A673 (cell line): ENCODE measurements around the gene DNAAF5. TPM values are rescaled to one million over a fixed set of nuclear protein-coding genes. Genes with fewer than 3 reads are reported as not detected.

Experiments used
- BruUV-seq: library from RNA; stranded (reverse); fragments of 400-500 nt; replicated peaks from 2 replicates; lab custom pipeline; 2021; lab: Mats Ljungman, UMichigan
- CTCF ChIA-PET: fragments of 300-600 bp; sonication (Branson Sonifier 250); formaldehyde crosslinking; loops from one replicate; lab custom pipeline; 2022; ENCODE audit warnings: antibody characterized with exemption; lab: Charles Lee
- POLR2A ChIA-PET: fragments of 300-600 bp; sonication (Branson Sonifier 250); formaldehyde crosslinking; loops from one replicate; lab custom pipeline; 2022; ENCODE audit warnings: antibody characterized with exemption; ENCODE audit not compliant: low non-redundant PET; lab: Charles Lee
- DNase-seq: peaks from one replicate; pipeline ENCODE4 v3.0.0-alpha.2; 2015; ENCODE audit warnings: low spot score
- H3K27ac ChIP-seq: fragments of 200-600 bp; sonication (generic); 2 replicates; pipeline ENCODE4 v1.5.1; 2016; ENCODE audit warnings: mixed run types, low read depth, mild to moderate bottlenecking, mixed read lengths, antibody characterized with exemption, low read length; ENCODE audit not compliant: poor library complexity, severe bottlenecking
- H3K27me3 ChIP-seq: fragments of 200-600 bp; sonication (generic); replicated peaks from 2 replicates; pipeline ENCODE4 v1.6.1; 2017; ENCODE audit warnings: mixed run types, low read depth, mild to moderate bottlenecking, mixed read lengths, antibody characterized with exemption, low read length; ENCODE audit not compliant: insufficient read depth, poor library complexity
- H3K36me3 ChIP-seq: fragments of 200-600 bp; sonication (generic); 2 replicates; pipeline ENCODE4 v1.6.1; 2016; ENCODE audit warnings: mixed run types, mild to moderate bottlenecking, mixed read lengths, antibody characterized with exemption, low read length; ENCODE audit not compliant: insufficient read depth, poor library complexity, severe bottlenecking
- H3K4me1 ChIP-seq: fragments of 200-600 bp; sonication (generic); 2 replicates; pipeline ENCODE4 v1.6.1; 2017; ENCODE audit warnings: mixed run types, mild to moderate bottlenecking, mixed read lengths, antibody characterized with exemption, low read length; ENCODE audit not compliant: insufficient read depth, poor library complexity, severe bottlenecking
- H3K4me3 ChIP-seq: fragments of 200-600 bp; sonication (generic); 2 replicates; pipeline ENCODE4 v1.5.1; 2016; ENCODE audit warnings: low read depth, mixed run types, mild to moderate bottlenecking, mixed read lengths, low read length; ENCODE audit not compliant: poor library complexity, severe bottlenecking
- H3K9me3 ChIP-seq: fragments of 200-600 bp; sonication (generic); 2 replicates; pipeline ENCODE4 v1.6.1; 2016; ENCODE audit warnings: mixed run types, low read depth, mild to moderate bottlenecking, mixed read lengths, antibody characterized with exemption, low read length; ENCODE audit not compliant: poor library complexity, severe bottlenecking
- EZH2 ChIP-seq: fragments of 200-600 bp; sonication (generic); IDR thresholded peaks from 2 replicates; pipeline ENCODE4 v1.6.1; 2017; ENCODE audit warnings: borderline replicate concordance, low read depth, mild to moderate bottlenecking, mixed read lengths, antibody characterized with exemption, low read length; ENCODE audit not compliant: poor library complexity, severe bottlenecking
- intact Hi-C: fragments of 100-400 bp; cut with micrococcal nuclease; formaldehyde crosslinking; loops from one replicate; pipeline ENCODE4 v1.10.0; 2022; ENCODE audit not compliant: unreplicated experiment
- total RNA-seq: library from RNA; stranded (reverse); gene quantifications from 2 replicates; pipeline ENCODE4 v1.2.3, GENCODE V29; 2021
- TF ChIP-seq, protein P1 (sequence below): fragments of 300-800, 200-600 bp; sonication (generic); conservative IDR thresholded peaks from 2 replicates; pipeline ENCODE4 v1.5.1; 2017; ENCODE audit warnings: low read depth, mild to moderate bottlenecking, antibody characterized with exemption, low read length, moderate library complexity, mixed read lengths

Gene DNAAF5
- total RNA-seq, 1 experiment from 2014 or later = 78.1 TPM

DNA sequence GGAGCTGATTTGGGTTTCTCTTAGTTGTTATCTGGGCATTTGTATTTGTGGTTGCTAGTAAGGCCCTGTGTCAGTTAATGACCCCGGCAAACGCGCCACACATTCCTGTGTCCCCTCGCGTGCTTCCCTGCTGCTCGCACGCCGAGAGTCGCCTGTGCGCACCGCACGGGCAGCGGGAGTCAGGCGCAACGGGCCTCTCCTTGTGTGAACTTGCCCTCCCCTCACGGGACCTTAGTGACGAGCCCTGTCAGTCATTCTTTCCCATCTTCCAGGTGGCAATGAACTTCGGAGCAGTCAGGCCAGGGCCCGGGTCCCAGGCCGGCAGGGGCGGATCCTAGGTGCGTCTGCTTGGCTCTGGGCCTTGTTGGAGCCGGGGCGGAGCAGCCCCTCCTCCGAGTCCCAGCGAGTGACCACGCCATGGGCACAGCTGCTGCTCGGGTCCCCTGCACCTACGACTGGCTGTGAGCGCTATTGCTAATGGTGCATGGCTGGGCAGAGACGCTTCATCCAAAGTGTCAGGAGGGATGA, 13.0 kb downstream of the DNAAF5 start:
- Histone ChIP-seq H3K9me3 (peaks cover 10% of the 10 kb centered on the region), H3K36me3 (peaks cover 11% of the 10 kb centered on the region), H3K4me3 (no peak overlapping the region), H3K27me3 (no peaks in the 10 kb centered on the region), H3K27ac (no peak overlapping the region), H3K4me1 (no peaks in the 10 kb centered on the region)
- no peak for DNase-seq
- BruUV-seq = no TSS peak
- intact Hi-C loops = no loop called here
- ChIA-PET CTCF (no interaction called here), POLR2A (no interaction called here)
- TF ChIP-seq EZH2 = no peak
- TF ChIP-seq, protein P1, sequence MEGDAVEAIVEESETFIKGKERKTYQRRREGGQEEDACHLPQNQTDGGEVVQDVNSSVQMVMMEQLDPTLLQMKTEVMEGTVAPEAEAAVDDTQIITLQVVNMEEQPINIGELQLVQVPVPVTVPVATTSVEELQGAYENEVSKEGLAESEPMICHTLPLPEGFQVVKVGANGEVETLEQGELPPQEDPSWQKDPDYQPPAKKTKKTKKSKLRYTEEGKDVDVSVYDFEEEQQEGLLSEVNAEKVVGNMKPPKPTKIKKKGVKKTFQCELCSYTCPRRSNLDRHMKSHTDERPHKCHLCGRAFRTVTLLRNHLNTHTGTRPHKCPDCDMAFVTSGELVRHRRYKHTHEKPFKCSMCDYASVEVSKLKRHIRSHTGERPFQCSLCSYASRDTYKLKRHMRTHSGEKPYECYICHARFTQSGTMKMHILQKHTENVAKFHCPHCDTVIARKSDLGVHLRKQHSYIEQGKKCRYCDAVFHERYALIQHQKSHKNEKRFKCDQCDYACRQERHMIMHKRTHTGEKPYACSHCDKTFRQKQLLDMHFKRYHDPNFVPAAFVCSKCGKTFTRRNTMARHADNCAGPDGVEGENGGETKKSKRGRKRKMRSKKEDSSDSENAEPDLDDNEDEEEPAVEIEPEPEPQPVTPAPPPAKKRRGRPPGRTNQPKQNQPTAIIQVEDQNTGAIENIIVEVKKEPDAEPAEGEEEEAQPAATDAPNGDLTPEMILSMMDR = no peak

DNA sequence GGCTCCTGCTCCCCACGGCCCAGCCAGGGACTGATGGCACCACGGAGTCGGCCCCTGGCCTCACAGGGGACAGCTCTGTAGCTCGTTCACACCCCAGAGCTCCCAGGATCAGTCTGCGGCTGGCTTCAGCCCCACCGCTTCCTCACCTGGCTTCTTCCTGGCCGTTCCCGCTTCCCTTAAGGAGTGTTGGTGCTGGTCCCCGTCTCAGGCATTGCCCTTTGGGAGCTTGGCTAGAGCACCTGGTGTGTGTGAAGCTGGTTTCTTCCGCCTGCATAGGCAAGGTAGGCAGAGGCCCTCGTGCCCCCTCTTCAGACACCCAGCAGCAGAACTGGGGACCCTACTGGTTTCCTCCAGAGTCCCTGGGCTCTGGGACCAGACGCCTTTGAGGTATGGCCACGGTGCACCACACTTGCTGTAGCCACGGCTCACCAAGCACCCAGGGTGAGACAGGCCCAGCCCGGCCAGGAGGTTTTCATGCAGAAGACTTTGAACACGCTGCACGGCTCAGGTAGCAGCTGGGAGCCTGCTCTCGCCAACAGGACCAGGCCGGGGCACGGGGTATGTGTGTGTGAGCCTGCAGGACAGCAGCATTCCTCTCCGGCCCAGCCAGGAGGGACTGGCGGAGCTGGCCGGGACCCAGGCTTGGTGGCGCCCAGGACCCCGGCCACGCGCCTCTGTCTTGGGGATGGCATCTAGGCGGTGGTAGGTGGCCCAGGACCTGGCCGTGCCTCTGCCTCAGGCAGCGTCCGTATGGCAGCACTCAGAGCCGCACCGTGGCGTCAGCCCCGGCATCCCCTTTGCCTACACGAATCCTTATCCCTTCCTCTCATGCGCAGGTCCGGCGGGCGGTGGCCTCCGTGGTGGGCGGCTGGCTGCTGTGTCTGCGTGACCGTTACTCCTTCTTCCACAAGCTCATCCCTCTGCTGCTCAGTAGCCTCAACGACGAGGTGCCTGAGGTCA, 13.8 kb downstream of the DNAAF5 start:
- intact Hi-C loops = no loop called here
- no TSS peak for BruUV-seq
- H3K27me3 ChIP-seq = no peaks in the 10 kb centered on the region
- POLR2A ChIA-PET = no interaction called here
- peaks cover 2% of the 10 kb centered on the region for H3K9me3 ChIP-seq
- H3K4me1 ChIP-seq = no peaks in the 10 kb centered on the region
- H3K36me3 ChIP-seq = peaks cover 9% of the 10 kb centered on the region
- TF ChIP-seq, protein P1 = no peak
- no peak for TF ChIP-seq EZH2
- no peak for DNase-seq
- CTCF ChIA-PET = no interaction called here
- no peak overlapping the region for H3K27ac ChIP-seq
- H3K4me3 ChIP-seq = no peak overlapping the region

DNA sequence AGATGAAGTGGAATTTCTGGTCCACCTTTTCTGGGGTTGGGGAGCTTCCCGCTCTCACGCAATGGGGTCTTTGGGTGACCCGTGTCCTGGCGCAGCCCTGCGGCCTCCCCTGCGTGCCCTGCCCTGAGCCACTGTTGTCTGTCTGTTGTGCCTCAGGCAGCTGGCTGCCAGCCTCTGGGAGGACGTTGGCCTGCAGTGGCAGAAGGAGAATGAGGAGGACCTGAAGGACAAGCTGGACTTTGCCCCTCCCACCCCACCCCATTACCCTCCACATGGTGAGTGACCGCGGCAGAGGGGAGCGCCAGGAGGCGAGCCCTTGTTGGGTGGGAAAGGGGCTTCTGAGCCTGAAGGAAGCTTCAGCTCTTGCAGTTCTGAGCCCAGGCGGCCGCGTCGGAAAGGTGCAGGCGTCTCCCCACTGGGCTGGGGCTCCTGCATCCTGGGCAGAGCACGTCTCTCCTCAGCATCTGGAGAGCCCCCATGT, 14.7 kb downstream of the DNAAF5 start:
- no TSS peak for BruUV-seq
- no peak for DNase-seq
- H3K27me3 ChIP-seq = no peaks in the 10 kb centered on the region
- no peaks in the 10 kb centered on the region for H3K9me3 ChIP-seq
- CTCF ChIA-PET = no interaction called here
- POLR2A ChIA-PET = no interaction called here
- H3K4me1 ChIP-seq = no peaks in the 10 kb centered on the region
- H3K27ac ChIP-seq = no peak overlapping the region
- H3K36me3 ChIP-seq = peaks cover 13% of the 10 kb centered on the region
- TF ChIP-seq EZH2 = no peak
- TF ChIP-seq, protein P1 = no peak
- H3K4me3 ChIP-seq = no peak overlapping the region
- intact Hi-C loops = no loop called here
